Measurements from ENCODE around the gene SPTBN1.

Gene SPTBN1

DNA sequence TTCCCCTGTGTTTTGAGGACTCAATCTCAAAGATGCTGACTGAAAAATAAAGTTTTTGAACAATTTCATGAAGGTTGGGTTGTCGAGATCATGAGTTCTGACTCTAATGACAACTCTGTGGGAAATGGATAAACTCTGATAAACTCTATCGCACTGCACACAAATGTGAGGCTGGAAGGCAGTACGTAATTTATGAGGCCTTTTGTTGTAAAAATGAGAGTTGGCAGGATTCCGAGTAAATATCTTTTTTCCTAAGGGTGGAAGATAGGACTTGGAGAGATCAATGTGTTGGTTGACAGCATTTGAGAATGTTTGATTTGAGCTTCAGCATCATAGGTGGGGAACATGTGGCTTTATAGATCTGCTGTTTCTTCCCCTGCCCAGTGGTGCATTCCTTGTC, 90.4 kb downstream of the SPTBN1 start:
- no peaks in the 10 kb centered on the region for H3K4me1 ChIP-seq (ENCODE audit: control insufficient read depth, insufficient read depth, low read length)
- H3K9ac ChIP-seq (ENCODE audit: low read length) = no peak overlapping the region
- no peak overlapping the region for H3K27ac ChIP-seq (ENCODE audit: low read depth, low read length)
- H3K36me3 ChIP-seq (ENCODE audit: control insufficient read depth, insufficient read depth, low read length) = no peaks in the 10 kb centered on the region
- H3K4me3 ChIP-seq (ENCODE audit: low read length) = no peak overlapping the region
- no peaks in the 10 kb centered on the region for H3K27me3 ChIP-seq (ENCODE audit: control insufficient read depth, insufficient read depth, low read length)

DNA sequence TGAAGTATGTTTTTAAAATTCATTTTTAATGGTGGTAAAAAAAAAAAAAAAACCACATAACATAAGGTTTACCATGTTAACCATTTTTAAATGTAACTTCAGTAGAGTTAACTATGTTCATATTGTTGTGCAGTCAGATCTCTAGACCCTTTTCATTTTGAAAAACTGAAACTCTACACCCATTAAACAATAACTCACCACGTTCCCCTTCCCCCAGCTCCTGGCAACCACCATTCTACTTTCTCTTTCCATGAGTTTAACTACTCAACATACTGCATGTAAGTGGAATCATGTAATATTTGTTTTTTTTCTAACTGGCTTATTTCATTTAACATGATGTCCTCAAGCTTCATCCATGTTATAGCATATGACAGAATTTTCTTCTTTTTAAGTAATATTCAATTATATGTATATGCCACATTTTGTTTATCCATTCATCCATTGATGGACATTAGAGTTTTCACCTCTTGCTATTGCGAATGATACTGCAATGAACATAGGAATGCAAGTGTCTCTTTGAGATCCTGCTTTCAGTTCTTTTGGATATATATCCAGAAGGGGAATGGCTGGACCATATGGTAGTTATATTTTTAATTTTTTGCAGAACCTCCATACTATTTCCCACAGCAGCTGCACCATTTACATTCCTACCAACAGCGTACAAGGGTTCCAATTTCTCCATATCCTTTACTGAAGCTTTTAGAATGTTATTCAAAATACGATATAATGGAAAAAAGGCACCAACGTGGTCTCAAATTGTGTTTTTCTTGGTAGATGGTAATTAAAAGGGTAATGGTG, 91.0 kb downstream of the SPTBN1 start:
- Histone ChIP-seq H3K27ac (ENCODE audit: low read depth, low read length) (no peak overlapping the region), H3K27me3 (ENCODE audit: control insufficient read depth, insufficient read depth, low read length) (no peaks in the 10 kb centered on the region), H3K4me1 (ENCODE audit: control insufficient read depth, insufficient read depth, low read length) (no peaks in the 10 kb centered on the region), H3K36me3 (ENCODE audit: control insufficient read depth, insufficient read depth, low read length) (no peaks in the 10 kb centered on the region), H3K9ac (ENCODE audit: low read length) (no peak overlapping the region), H3K4me3 (ENCODE audit: low read length) (no peak overlapping the region)

DNA sequence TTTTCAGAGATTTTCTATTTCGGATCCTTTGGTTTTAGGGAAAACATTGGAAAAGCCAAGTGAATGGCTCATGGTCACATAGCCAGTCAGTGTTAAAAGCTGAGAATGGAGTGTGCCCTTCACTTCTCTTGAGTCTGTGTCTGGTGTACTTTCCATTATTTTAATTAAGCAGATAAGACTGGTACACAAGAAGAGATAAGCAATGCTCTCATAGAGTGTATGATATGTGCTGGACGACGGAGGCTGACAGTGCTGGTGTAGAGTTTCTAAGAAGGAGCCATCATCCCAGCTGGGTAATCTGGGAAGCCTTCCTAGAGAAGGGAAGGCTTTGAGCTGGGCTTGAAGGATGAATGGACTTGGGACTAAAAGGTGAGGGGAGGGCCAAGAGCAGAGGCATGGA, 93.3 kb downstream of the SPTBN1 start:
- Histone ChIP-seq H3K4me3 (ENCODE audit: low read length) (no peak overlapping the region), H3K9ac (ENCODE audit: low read length) (no peak overlapping the region), H3K27ac (ENCODE audit: low read depth, low read length) (no peak overlapping the region), H3K27me3 (ENCODE audit: control insufficient read depth, insufficient read depth, low read length) (no peaks in the 10 kb centered on the region), H3K36me3 (ENCODE audit: control insufficient read depth, insufficient read depth, low read length) (no peaks in the 10 kb centered on the region), H3K4me1 (ENCODE audit: control insufficient read depth, insufficient read depth, low read length) (no peaks in the 10 kb centered on the region)

DNA sequence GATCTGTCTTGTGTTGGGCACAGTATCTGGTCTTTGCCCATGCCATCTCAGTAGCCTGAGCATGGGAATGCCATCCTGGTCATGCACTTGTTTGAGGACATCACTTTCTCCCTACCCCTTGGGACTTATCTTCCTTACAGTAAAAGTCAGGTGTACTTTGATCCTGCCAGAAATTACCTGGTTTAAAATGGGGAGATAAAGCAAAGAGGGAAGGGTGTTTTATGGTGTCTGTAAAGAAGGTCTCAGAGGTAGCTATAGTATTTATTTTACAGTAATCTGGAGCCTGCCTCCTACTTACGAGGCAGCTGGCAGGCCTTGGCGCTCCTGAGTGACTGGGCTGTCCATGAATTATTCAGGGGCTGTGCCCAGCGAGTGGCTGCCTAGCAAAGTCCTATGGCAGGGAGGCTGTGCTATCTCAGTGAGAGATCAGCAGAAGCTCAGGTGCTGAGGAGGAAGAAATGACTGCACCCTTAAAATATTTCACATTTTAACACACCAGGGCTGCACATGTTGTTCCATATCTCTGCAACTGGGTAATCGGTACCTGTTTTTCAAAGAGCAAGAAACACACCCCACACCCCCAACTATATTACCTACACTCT, 93.9 kb downstream of the SPTBN1 start:
- Histone ChIP-seq H3K27me3 (ENCODE audit: control insufficient read depth, insufficient read depth, low read length) (no peaks in the 10 kb centered on the region), H3K4me3 (ENCODE audit: low read length) (no peak overlapping the region), H3K4me1 (ENCODE audit: control insufficient read depth, insufficient read depth, low read length) (no peaks in the 10 kb centered on the region), H3K36me3 (ENCODE audit: control insufficient read depth, insufficient read depth, low read length) (no peaks in the 10 kb centered on the region), H3K9ac (ENCODE audit: low read length) (no peak overlapping the region), H3K27ac (ENCODE audit: low read depth, low read length) (no peak overlapping the region)

DNA sequence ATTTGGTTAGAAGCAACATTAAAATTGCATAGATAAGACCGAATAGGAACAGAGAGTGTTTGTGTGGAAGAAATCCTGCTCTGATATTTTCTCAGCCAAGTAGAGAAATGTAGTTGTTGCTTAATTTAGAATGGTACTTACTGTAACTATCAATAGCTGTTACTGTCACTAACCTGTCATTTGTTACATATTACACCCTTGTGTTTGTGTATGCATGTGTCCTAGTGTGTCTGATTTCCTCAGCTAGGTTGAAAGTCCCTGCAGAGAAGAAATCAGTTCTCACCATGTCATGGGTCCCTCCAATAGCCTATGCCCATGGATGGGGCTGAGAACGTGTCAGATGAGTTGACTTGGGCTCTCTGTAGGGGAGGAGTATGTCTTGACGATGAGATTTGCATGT, 94.4 kb downstream of the SPTBN1 start:
- Histone ChIP-seq H3K27me3 (ENCODE audit: control insufficient read depth, insufficient read depth, low read length) (no peaks in the 10 kb centered on the region), H3K4me3 (ENCODE audit: low read length) (no peak overlapping the region), H3K36me3 (ENCODE audit: control insufficient read depth, insufficient read depth, low read length) (no peaks in the 10 kb centered on the region), H3K4me1 (ENCODE audit: control insufficient read depth, insufficient read depth, low read length) (no peaks in the 10 kb centered on the region), H3K9ac (ENCODE audit: low read length) (no peak overlapping the region), H3K27ac (ENCODE audit: low read depth, low read length) (no peak overlapping the region)

DNA sequence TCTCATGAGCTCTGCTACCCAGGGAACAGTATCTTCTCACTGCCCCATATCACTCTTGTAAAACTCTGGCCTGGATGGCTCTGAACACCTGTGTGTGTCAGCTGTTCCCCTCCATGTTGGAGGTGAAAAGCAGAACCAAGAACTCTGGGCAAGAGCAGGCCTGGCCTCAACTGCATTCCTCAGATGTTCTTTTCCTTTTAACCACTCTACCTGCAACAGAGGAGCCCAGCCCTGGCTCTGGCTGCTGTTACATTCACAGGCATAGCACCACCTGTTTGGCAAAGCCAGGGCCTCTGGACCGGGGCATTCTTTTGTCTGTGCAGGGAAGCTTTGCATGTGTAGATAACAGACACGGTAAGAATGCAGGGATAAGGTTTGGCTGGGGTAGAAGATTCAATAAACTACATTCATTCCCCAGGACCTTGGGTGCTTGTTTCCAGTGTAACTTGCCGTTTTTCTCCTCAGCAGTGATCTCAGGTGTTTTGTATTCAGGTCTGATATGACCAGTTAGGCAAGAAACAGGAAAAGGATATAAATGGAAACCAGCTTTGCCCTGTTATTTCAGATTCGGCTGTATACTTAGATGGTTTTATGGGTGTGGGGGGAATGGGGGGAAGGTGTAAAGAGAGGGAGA, 95.1 kb downstream of the SPTBN1 start:
- H3K4me1 ChIP-seq (ENCODE audit: control insufficient read depth, insufficient read depth, low read length) = no peaks in the 10 kb centered on the region
- no peak overlapping the region for H3K27ac ChIP-seq (ENCODE audit: low read depth, low read length)
- H3K36me3 ChIP-seq (ENCODE audit: control insufficient read depth, insufficient read depth, low read length) = no peaks in the 10 kb centered on the region
- H3K27me3 ChIP-seq (ENCODE audit: control insufficient read depth, insufficient read depth, low read length) = no peaks in the 10 kb centered on the region
- no peak overlapping the region for H3K9ac ChIP-seq (ENCODE audit: low read length)
- no peak overlapping the region for H3K4me3 ChIP-seq (ENCODE audit: low read length)

DNA sequence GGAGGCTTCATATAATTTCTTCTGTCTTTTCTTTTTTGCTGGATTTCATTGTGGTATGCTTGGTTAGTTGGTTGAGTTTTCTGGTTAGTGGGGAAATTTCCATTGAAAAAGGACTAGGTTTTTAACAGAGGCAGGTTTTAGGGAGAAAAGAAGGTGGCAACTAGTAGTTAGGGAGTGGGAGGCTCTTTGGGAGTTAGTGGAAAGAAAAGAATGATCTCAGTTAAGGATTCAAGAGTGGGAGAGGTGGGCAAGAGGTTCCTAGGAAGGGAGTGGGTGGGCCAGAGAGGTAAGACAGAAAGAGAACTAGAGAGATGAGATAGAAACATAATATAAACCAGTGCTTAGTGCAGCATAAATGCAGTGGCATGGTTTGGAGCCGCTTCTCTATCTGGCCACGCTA, 96.9 kb downstream of the SPTBN1 start:
- H3K36me3 ChIP-seq (ENCODE audit: control insufficient read depth, insufficient read depth, low read length) = no peaks in the 10 kb centered on the region
- H3K4me1 ChIP-seq (ENCODE audit: control insufficient read depth, insufficient read depth, low read length) = no peaks in the 10 kb centered on the region
- no peak overlapping the region for H3K27ac ChIP-seq (ENCODE audit: low read depth, low read length)

DNA sequence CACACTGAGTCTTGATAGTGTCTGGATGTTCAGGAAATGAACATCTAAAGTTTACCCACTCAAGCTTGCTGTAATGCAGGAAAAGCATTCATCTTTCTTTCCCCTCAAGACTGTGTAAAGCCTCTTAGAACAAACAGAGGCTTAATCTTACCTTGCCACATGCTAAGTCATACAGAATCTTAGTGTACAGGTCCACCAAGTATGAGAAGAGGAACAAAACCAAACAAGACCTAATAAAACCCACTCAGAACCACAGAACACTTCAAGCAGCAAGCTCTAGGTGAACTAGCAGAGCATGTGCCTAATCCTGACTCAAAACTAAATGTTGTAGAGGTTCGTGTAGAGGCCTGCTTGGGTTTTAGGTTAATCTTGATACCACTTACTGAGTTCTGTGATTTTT, 97.6 kb downstream of the SPTBN1 start:
- H3K36me3 ChIP-seq (ENCODE audit: control insufficient read depth, insufficient read depth, low read length) = no peaks in the 10 kb centered on the region
- H3K9ac ChIP-seq (ENCODE audit: low read length) = no peak overlapping the region
- no peak overlapping the region for H3K27ac ChIP-seq (ENCODE audit: low read depth, low read length)
- no peaks in the 10 kb centered on the region for H3K27me3 ChIP-seq (ENCODE audit: control insufficient read depth, insufficient read depth, low read length)
- H3K4me1 ChIP-seq (ENCODE audit: control insufficient read depth, insufficient read depth, low read length) = no peaks in the 10 kb centered on the region
- no peak overlapping the region for H3K4me3 ChIP-seq (ENCODE audit: low read length)

More for the DNA sequence above, 96.9 kb downstream of the SPTBN1 start:
- no peak overlapping the region for H3K9ac ChIP-seq (ENCODE audit: low read length)
- H3K27me3 ChIP-seq (ENCODE audit: control insufficient read depth, insufficient read depth, low read length) = no peaks in the 10 kb centered on the region
- no peak overlapping the region for H3K4me3 ChIP-seq (ENCODE audit: low read length)

DNA sequence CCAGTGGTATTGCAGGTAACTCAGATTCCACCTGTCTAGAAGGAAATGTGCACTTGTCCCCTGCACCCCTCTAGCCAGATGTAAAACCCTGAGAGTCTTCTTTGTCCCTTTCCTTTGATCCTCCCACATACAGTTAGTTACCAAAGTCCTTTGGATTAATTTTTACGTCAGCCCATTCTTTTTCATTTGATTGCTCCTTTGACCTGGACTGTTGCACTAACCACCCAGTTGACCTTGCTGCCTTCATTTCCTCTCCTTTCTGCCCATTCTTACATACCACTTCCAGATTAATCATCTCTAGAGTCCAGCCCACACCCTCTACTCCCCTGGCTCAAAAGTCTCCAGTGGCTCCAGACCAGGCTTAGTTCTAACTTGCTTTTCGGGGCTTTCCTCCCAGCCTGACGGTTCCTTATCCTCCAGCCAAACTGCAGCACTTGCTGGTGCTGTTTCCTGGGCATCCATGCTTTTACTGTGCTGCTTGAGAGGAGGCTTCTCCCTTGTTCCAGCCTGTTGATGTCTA, 99.3 kb downstream of the SPTBN1 start:
- H3K4me3 ChIP-seq (ENCODE audit: low read length) = peak overlapping the region; percentile 7
- no peaks in the 10 kb centered on the region for H3K4me1 ChIP-seq (ENCODE audit: control insufficient read depth, insufficient read depth, low read length)
- no peak overlapping the region for H3K27ac ChIP-seq (ENCODE audit: low read depth, low read length)

DNA sequence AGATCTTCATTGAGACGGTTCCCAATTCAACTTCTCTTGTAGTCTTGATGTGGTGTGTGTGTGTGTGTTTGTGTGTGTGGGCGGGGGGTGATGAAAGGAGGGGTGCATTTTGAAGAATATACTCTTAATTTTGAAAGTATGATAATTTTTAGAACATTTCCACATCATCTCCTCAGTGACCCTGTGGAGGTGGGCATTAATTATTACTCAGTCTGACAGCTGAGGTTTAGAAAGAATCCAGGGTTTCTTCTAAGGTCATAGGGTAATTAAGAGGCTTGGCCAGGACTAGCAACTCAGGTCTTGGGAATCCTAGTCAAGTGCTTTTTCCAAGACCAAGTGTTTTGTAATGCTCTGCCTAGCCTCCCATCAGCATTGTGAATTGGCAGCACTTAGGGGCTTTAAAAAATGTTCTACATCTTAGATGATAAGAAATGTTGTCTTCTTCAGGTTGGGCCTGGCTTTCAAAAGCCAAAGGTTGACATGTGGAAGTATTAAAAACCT, 100.5 kb downstream of the SPTBN1 start:
- no peak overlapping the region for H3K4me3 ChIP-seq (ENCODE audit: low read length)
- H3K27me3 ChIP-seq (ENCODE audit: control insufficient read depth, insufficient read depth, low read length) = no peaks in the 10 kb centered on the region
- H3K9ac ChIP-seq (ENCODE audit: low read length) = no peak overlapping the region
- H3K36me3 ChIP-seq (ENCODE audit: control insufficient read depth, insufficient read depth, low read length) = no peaks in the 10 kb centered on the region
- no peaks in the 10 kb centered on the region for H3K4me1 ChIP-seq (ENCODE audit: control insufficient read depth, insufficient read depth, low read length)
- no peak overlapping the region for H3K27ac ChIP-seq (ENCODE audit: low read depth, low read length)

More for the DNA sequence above, 99.3 kb downstream of the SPTBN1 start:
- no peaks in the 10 kb centered on the region for H3K36me3 ChIP-seq (ENCODE audit: control insufficient read depth, insufficient read depth, low read length)
- H3K9ac ChIP-seq (ENCODE audit: low read length) = no peak overlapping the region
- no peaks in the 10 kb centered on the region for H3K27me3 ChIP-seq (ENCODE audit: control insufficient read depth, insufficient read depth, low read length)

DNA sequence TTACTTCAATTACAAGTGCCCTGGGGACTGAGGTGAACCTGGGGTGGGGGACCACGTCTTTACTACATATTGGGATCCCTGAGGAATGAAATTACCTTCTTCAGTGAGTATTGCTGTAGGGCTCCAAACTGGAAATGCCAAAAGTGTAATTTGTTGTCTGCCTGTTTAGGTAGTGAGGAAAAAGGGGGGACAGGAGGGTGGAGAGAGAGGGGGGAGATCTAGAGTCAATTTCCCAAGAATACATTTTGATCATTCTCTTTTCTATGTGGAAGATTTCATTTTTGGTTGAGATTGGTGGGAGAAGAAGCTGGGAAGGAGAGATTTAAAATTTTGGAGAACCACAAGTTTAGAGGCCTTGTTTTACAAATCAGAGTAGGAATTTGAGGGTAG, 101.1 kb downstream of the SPTBN1 start:
- H3K4me1 ChIP-seq (ENCODE audit: control insufficient read depth, insufficient read depth, low read length) = no peaks in the 10 kb centered on the region
- H3K36me3 ChIP-seq (ENCODE audit: control insufficient read depth, insufficient read depth, low read length) = no peaks in the 10 kb centered on the region
- no peak overlapping the region for H3K9ac ChIP-seq (ENCODE audit: low read length)
- no peaks in the 10 kb centered on the region for H3K27me3 ChIP-seq (ENCODE audit: control insufficient read depth, insufficient read depth, low read length)
- H3K4me3 ChIP-seq (ENCODE audit: low read length) = peak overlapping the region; percentile 85
- no peak overlapping the region for H3K27ac ChIP-seq (ENCODE audit: low read depth, low read length)

DNA sequence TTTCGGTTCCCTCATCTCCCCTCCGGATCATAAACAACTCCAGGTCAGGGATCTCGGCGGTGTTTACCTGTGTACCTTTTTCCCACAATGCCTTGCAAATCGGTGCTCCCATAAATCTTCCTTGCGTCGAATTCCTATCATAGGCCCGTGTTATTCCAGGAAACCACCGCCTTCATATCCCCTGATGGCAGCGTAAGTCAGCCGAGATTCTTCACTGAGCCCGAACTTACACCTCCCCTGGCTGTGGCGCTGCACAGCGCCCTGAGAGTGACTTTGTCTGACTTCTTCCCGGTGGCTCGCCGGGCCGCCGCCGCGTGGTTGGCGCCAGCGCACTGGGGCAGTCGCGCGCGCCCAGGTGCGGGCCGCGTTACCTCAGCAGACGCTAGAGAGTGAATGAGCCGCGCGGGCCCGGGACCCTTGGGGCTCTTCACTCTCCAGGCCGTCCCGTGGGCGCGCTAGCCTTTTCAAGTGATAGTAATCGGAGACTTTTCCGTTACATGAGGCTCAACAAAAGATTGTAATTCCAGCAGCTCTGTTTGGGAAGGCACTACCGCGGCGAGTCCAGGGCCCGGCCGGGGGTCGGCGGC, 101.6 kb downstream of the SPTBN1 start:
- Histone ChIP-seq H3K4me1 (ENCODE audit: control insufficient read depth, insufficient read depth, low read length) (no peaks in the 10 kb centered on the region), H3K4me3 (ENCODE audit: low read length) (peak overlapping the region; percentile 85), H3K27ac (ENCODE audit: low read depth, low read length) (peak overlapping the region; percentile 48), H3K36me3 (ENCODE audit: control insufficient read depth, insufficient read depth, low read length) (no peaks in the 10 kb centered on the region), H3K27me3 (ENCODE audit: control insufficient read depth, insufficient read depth, low read length) (no peaks in the 10 kb centered on the region), H3K9ac (ENCODE audit: low read length) (peak overlapping the region; percentile 9)

All from rectal smooth muscle tissue (tissue), 1 donor.